Measurements from ENCODE around the gene PYGO2.

The PYGO2 gene

DNA sequence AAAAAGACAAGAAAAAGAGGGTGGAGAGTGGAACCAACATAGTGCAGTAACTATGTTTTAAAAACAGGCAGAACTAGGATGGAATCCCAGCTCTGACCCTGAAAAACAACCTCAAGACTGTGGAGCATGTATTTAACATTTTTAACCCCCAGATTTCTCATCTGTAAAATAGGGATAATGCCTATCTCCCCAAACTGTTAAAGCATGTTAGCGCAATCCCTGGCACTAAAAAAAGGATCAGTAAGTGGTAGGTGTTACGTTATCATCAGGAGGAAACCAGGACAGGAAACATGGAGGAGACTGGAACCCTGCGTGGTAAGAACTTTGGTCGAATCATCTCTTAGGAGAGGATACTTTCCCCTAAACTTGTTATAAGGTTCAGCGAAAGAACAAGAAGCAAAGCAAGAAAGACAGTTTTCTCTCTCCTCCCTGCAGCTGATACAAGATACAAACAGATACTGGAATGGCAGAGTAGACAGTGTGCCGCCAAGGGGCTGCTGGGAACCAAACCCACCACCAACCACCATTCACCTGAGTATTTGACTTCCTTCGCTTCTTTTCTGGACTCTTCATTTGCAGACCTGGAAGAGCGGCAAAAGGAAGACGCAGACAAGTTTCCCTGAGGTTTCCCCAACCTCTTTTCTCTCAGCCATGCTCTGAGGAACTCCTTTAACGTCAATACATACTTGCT, 991 bp downstream of the PYGO2 start:
- DNase-seq: no peak

DNA sequence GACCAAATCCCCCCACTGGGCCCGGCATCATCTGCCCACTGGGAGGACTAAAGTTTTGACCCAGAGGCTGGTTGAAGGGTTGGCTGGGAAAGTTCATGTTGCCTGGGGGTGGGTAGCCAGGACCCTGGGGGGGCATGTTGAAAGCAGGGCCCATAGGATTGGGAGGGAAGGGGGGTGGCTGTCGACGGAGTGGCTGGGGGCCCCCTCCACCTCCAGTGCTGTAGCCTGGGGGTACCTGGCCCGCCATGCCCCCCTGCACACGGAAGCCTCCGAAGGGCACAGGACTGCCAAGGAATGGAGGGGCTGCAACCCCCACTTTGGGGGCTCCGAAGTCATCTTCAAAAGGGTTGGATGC, 2.2 kb downstream of the PYGO2 start:
- TF ChIP-seq CTCF (IDR thresholded peaks at IDR 0.05; ENCODE audit: low read depth, low read length): no peak
- Histone ChIP-seq H3K4me3 (ENCODE audit: low read depth, low read length) (no peak overlapping the region), H3K27me3 (no peaks in the 10 kb centered on the region), H3K36me3 (peaks cover 14% of the 10 kb centered on the region), H3K4me1 (peaks cover 11% of the 10 kb centered on the region), H3K9me3 (no peaks in the 10 kb centered on the region)
- no peak for DNase-seq

More for the DNA sequence above, 991 bp downstream of the PYGO2 start:
- Histone ChIP-seq H3K4me3 (ENCODE audit: low read depth, low read length) (peak overlapping the region; percentile 83), H3K4me1 (peaks cover 3% of the 10 kb centered on the region), H3K9me3 (no peaks in the 10 kb centered on the region), H3K36me3 (peaks cover 25% of the 10 kb centered on the region), H3K27me3 (no peaks in the 10 kb centered on the region)
- no peak for TF ChIP-seq CTCF (IDR thresholded peaks at IDR 0.05; ENCODE audit: low read depth, low read length)

- TF ChIP-seq CTCF (IDR thresholded peaks at IDR 0.05; ENCODE audit: low read depth, low read length): no peak
- Histone ChIP-seq H3K4me1 (peaks cover 11% of the 10 kb centered on the region), H3K9me3 (no peaks in the 10 kb centered on the region), H3K36me3 (peaks cover 14% of the 10 kb centered on the region), H3K27me3 (no peaks in the 10 kb centered on the region), H3K4me3 (ENCODE audit: low read depth, low read length) (no peak overlapping the region)
- DNase-seq: no peak
Observed at GRCh38 chr1:154958681-154959425, 2.7 kb downstream of the PYGO2 start.

DNA sequence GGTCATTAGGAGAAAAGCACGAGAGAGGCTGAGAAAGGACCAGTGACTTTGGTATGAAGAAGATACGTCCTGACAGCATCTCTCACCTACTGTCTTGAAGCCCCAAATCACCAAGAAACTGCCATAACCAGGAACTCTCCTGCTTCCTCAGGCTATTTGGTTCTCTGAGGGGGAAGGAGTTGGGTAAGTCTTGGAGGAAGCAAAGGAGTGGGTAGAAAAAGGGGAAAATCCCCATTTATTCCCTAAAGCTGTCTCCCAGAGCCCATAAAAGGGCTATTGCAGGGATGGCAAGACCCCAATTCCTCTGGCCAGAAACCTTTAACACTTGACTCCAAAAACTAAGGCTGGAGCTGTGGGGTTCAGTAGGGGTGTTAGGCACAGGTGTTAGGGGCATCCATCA, 3.5 kb downstream of the PYGO2 start:
- no peak for TF ChIP-seq CTCF (IDR thresholded peaks at IDR 0.05; ENCODE audit: low read depth, low read length)
- DNase-seq: no peak
- no peak overlapping the region for H3K4me3 ChIP-seq (ENCODE audit: low read depth, low read length)
- H3K27me3 ChIP-seq: no peaks in the 10 kb centered on the region
- H3K9me3 ChIP-seq: no peaks in the 10 kb centered on the region
- peaks cover 14% of the 10 kb centered on the region for H3K36me3 ChIP-seq
- H3K4me1 ChIP-seq: peaks cover 11% of the 10 kb centered on the region

DNA sequence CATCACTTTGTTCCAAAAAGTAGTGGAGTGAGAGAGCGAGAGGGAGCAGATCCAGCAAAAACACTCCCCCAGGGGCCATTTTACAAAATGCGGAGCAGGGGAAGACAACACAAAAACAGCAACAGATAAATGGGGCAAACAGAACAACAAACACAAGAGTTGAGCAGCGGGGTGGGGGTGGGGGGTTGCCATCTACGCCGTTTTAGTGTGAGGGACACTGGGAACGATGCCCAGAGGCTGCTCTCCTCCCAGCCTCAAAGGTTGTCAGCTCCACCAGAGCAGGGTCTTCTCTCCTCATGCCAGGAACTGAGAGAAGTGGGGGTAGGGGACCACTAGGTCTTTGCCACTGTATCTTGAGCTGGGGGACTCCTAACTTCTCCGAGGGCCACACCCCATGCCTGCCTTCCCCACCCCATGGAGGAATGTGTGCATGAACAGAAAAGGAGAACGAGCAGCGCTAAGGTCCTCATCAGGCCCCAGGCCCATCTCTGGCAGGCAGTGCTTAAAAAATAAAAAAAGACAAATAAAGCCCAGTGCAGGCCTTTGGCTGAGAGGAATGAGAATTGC, 4.4 kb downstream of the PYGO2 start:
- no peak overlapping the region for H3K4me3 ChIP-seq (ENCODE audit: low read depth, low read length)
- DNase-seq: no peak
- no peak for TF ChIP-seq CTCF (IDR thresholded peaks at IDR 0.05; ENCODE audit: low read depth, low read length)
- H3K36me3 ChIP-seq: peaks cover 14% of the 10 kb centered on the region
- H3K9me3 ChIP-seq: no peaks in the 10 kb centered on the region
- H3K27me3 ChIP-seq: no peaks in the 10 kb centered on the region
- peaks cover 8% of the 10 kb centered on the region; the same call in 1 of the 2 replicates for H3K4me1 ChIP-seq

- H3K4me3 ChIP-seq (ENCODE audit: low read depth, low read length): peak overlapping the region; percentile 76
- no peaks in the 10 kb centered on the region for H3K27me3 ChIP-seq
- H3K9me3 ChIP-seq: no peaks in the 10 kb centered on the region
- H3K4me1 ChIP-seq: peaks cover 8% of the 10 kb centered on the region; the same call in 1 of the 2 replicates
- no peak for DNase-seq
- peaks cover 14% of the 10 kb centered on the region for H3K36me3 ChIP-seq
- no peak for TF ChIP-seq CTCF (IDR thresholded peaks at IDR 0.05; ENCODE audit: low read depth, low read length)
Observed at GRCh38 chr1:154956544-154956941, 5.0 kb downstream of the PYGO2 start.
